CD14-positive monocyte (primary cell): ENCODE data around the gene SHPK. TPM values are rescaled to one million over a fixed set of nuclear protein-coding genes. Genes with fewer than 3 reads are reported as not detected.

Source experiments
- DNase-seq, 3 donors: peaks; one replicate each; pipeline ENCODE4 v3.0.0-alpha.2; 2011 to 2022
- H2AFZ ChIP-seq: 2 replicates; pipeline ENCODE4 v1.6.0; 2012; ENCODE audit warnings: mild to moderate bottlenecking, low read depth, low read length, inconsistent platforms; ENCODE audit not compliant: insufficient read depth, poor library complexity, severe bottlenecking
- H3K27ac ChIP-seq, 2 donors: 1 replicate in 1 of 2; 2 replicates in 1 of 2; pipeline ENCODE4 v1.5.1; 2012 to 2013; ENCODE audit warnings: low read length in 2 of 2, control low read depth in 1 of 2, inconsistent platforms in 1 of 2, low read depth in 1 of 2, mild to moderate bottlenecking in 1 of 2
- H3K27me3 ChIP-seq, 2 donors: one replicate each; pipeline versions ENCODE4 v1.6.0 to v1.6.1; 2011 to 2013; ENCODE audit warnings: low read length in 2 of 2; ENCODE audit not compliant: control insufficient read depth in 2 of 2, insufficient read depth in 2 of 2
- H3K36me3 ChIP-seq, 2 donors: replicated peaks in 1 of 2; 1 replicate in 1 of 2; 2 replicates in 1 of 2; pipeline versions ENCODE4 v1.5.1 to v1.6.1; 2012 to 2013; ENCODE audit warnings: low read length in 2 of 2, control low read depth in 1 of 2, inconsistent platforms in 1 of 2, mild to moderate bottlenecking in 1 of 2; ENCODE audit not compliant: insufficient read depth in 2 of 2, control insufficient read depth in 1 of 2
- H3K4me1 ChIP-seq, 2 donors: 1 replicate in 1 of 2; 2 replicates in 1 of 2; pipeline versions ENCODE4 v1.5.1 to v1.6.1; 2012 to 2013; ENCODE audit warnings: low read length in 2 of 2, control low read depth in 1 of 2, inconsistent platforms in 1 of 2, mild to moderate bottlenecking in 1 of 2, moderate library complexity in 1 of 2; ENCODE audit not compliant: insufficient read depth in 2 of 2, control insufficient read depth in 1 of 2
- H3K4me2 ChIP-seq: replicated peaks from 2 replicates; pipeline ENCODE3; 2012; ENCODE audit warnings: low read length, moderate library complexity, mild to moderate bottlenecking; ENCODE audit not compliant: poor library complexity, severe bottlenecking; ENCODE audit errors: extremely low read depth
- H3K4me3 ChIP-seq, 3 experiments: fragments of 200-600 bp in 1 of 3; sonication (generic) in 1 of 3; replicated peaks in 1 of 3; 1 replicate in 2 of 3; 2 replicates in 1 of 3; pipeline ENCODE4 v1.5.1; 2011 to 2013; ENCODE audit warnings: low read length in 3 of 3, mild to moderate bottlenecking in 3 of 3, control low read depth in 2 of 3, low read depth in 2 of 3, inconsistent platforms in 1 of 3, moderate library complexity in 1 of 3
- H3K79me2 ChIP-seq: 2 replicates; pipeline ENCODE4 v1.6.0; 2012; ENCODE audit warnings: mild to moderate bottlenecking, control low read depth, inconsistent platforms, low read length, moderate library complexity; ENCODE audit not compliant: insufficient read depth
- H3K9ac ChIP-seq: 2 replicates; pipeline ENCODE4 v1.6.0; 2017; ENCODE audit warnings: low read length, mild to moderate bottlenecking; ENCODE audit not compliant: insufficient read depth, poor library complexity, severe bottlenecking
- H3K9me3 ChIP-seq, 2 donors: replicated peaks in 1 of 2; 1 replicate in 1 of 2; 2 replicates in 1 of 2; pipeline versions ENCODE4 v1.5.1 to v1.6.1; 2012 to 2013; ENCODE audit warnings: low read length in 2 of 2, control low read depth in 1 of 2; ENCODE audit not compliant: control insufficient read depth in 1 of 2, insufficient read depth in 1 of 2
- H4K20me1 ChIP-seq: 2 replicates; pipeline ENCODE4 v1.6.0; 2012; ENCODE audit warnings: mild to moderate bottlenecking, low read length, control low read depth, moderate library complexity; ENCODE audit not compliant: insufficient read depth
- H3K27ac Mint-ChIP-seq, 7 donors: one replicate each; pipeline ENCODE4 v1.8.0; 2020; ENCODE audit warnings: mild to moderate bottlenecking in 7 of 7, mixed read lengths in 7 of 7, moderate library complexity in 6 of 7, inconsistent platforms in 2 of 7
- H3K27me3 Mint-ChIP-seq, 3 donors: one replicate each; pipeline ENCODE4 v1.8.0; 2021 to 2022; ENCODE audit warnings: low read depth in 3 of 3, mild to moderate bottlenecking in 3 of 3, mixed read lengths in 3 of 3, moderate library complexity in 3 of 3, inconsistent platforms in 1 of 3
- H3K36me3 Mint-ChIP-seq, 2 donors: one replicate each; pipeline ENCODE4 v1.8.0; 2020; ENCODE audit warnings: mixed read lengths in 2 of 2, inconsistent platforms in 1 of 2, mild to moderate bottlenecking in 1 of 2
- H3K4me1 Mint-ChIP-seq: one replicate; pipeline ENCODE4 v1.8.0; 2020; ENCODE audit warnings: mild to moderate bottlenecking, mixed read lengths
- H3K4me3 Mint-ChIP-seq, 2 donors: one replicate each; pipeline ENCODE4 v1.8.0; 2020; ENCODE audit warnings: mild to moderate bottlenecking in 2 of 2, mixed read lengths in 2 of 2, moderate library complexity in 1 of 2
- H3K9me3 Mint-ChIP-seq, 7 donors: one replicate each; pipeline ENCODE4 v1.8.0; 2020 to 2022; ENCODE audit warnings: mixed read lengths in 7 of 7, mild to moderate bottlenecking in 6 of 7, moderate library complexity in 6 of 7, inconsistent platforms in 2 of 7
- WGBS: methylation state at CpG from one replicate; pipeline ENCODE4 v1.1.5; 2013; ENCODE audit warnings: missing lambda C conversion rate; ENCODE audit not compliant: insufficient coverage; 5-methylcytosine and 5-hydroxymethylcytosine counted together
- intact Hi-C, 2 donors: fragments of 100-400 bp; cut with micrococcal nuclease; formaldehyde crosslinking; loops; one replicate each; pipeline versions ENCODE4 v1.15.0 to v1.15.1; 2023
- polyA plus RNA-seq, 3 donors: library from polyadenylated mRNA; depleted of rRNA in 1 of 3; unstranded in 2 of 3; stranded (reverse) in 1 of 3; fragments of 300-500 nt in 2 of 3; fragments of >200 nt in 1 of 3; fragmentation: Illumina TruSeq in 2 of 3; gene quantifications; 1 replicate in 2 of 3; 2 replicates in 1 of 3; pipeline ENCODE4 v1.2.3, GENCODE V29; 2012 to 2021
- TF ChIP-seq, protein P1 (sequence below): fragments of 200-600 bp; IDR thresholded peaks from one replicate; pipeline ENCODE4 v1.8.0; 2022; ENCODE audit warnings: antibody characterized with exemption, mild to moderate bottlenecking

The SHPK gene
- polyA plus RNA-seq, 3 donors, result 4.3 to 4.6 (median 4.6) TPM

DNA sequence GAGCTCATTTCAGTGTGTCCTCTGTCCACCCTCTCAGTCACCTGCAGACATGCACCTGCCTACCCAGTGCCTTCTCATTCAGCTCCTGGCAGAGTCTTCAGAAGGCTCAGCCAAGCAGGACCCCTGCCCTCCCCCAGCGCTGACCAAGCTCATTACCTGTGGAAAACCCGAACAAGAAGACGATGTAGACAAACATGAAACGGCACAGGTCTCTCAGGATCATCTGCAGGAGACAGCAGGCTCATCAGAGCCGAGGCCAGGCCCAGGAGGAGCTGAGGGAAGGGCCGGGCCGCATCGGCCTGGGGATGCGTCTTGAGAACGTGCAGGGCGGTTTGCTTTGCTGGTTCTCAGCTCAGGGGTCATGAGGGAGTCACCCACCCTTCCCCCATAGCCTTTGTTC lies 59.1 kb downstream of the SHPK start:
- Mint-ChIP-seq H3K27ac (no peak overlapping the region), H3K36me3 (peaks cover 12 to 14% of the 10 kb centered on the region in 2 donors), H3K4me1 (peaks cover 9% of the 10 kb centered on the region), H3K9me3 (peaks cover 0 to 3% (median 0%) of the 10 kb centered on the region in 7 donors), H3K27me3 (peaks cover 0 to 2% (median 1%) of the 10 kb centered on the region in 3 donors), H3K4me3 (no peak overlapping the region)
- Histone ChIP-seq H4K20me1 (no peaks in the 10 kb centered on the region), H2AFZ (no peak overlapping the region), H3K9ac (no peak overlapping the region), H3K27ac (no peak overlapping the region), H3K9me3 (no peaks in the 10 kb centered on the region), H3K79me2 (no peaks in the 10 kb centered on the region), H3K36me3 (peaks cover 0 to 2% of the 10 kb centered on the region in 2 donors), H3K27me3 (no peaks in the 10 kb centered on the region), H3K4me1 (peaks cover 4 to 6% of the 10 kb centered on the region in 2 donors), H3K4me3 (no peak overlapping the region), H3K4me2 (no peak overlapping the region)
- intact Hi-C loops, result no loop called here
- TF ChIP-seq, protein P1, sequence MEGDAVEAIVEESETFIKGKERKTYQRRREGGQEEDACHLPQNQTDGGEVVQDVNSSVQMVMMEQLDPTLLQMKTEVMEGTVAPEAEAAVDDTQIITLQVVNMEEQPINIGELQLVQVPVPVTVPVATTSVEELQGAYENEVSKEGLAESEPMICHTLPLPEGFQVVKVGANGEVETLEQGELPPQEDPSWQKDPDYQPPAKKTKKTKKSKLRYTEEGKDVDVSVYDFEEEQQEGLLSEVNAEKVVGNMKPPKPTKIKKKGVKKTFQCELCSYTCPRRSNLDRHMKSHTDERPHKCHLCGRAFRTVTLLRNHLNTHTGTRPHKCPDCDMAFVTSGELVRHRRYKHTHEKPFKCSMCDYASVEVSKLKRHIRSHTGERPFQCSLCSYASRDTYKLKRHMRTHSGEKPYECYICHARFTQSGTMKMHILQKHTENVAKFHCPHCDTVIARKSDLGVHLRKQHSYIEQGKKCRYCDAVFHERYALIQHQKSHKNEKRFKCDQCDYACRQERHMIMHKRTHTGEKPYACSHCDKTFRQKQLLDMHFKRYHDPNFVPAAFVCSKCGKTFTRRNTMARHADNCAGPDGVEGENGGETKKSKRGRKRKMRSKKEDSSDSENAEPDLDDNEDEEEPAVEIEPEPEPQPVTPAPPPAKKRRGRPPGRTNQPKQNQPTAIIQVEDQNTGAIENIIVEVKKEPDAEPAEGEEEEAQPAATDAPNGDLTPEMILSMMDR, result no peak
- 95% methylated on average over 5 of the region's 11 CpGs for WGBS
- no peak for DNase-seq

- Histone ChIP-seq H3K4me3 (no peak overlapping the region), H3K9ac (no peak overlapping the region), H3K36me3 (peaks cover 0 to 5% of the 10 kb centered on the region in 2 donors), H4K20me1 (no peaks in the 10 kb centered on the region), H3K27me3 (no peaks in the 10 kb centered on the region), H3K4me2 (no peak overlapping the region), H3K79me2 (no peaks in the 10 kb centered on the region), H3K4me1 (peaks cover 4 to 6% of the 10 kb centered on the region in 2 donors), H3K9me3 (no peaks in the 10 kb centered on the region), H2AFZ (no peak overlapping the region), H3K27ac (no peak overlapping the region)
- 50% methylated on average over 2 of the region's 5 CpGs for WGBS
- H3K4me1 Mint-ChIP-seq, result peaks cover 9% of the 10 kb centered on the region
- intact Hi-C loops, result no loop called here
- peaks cover 11 to 20% of the 10 kb centered on the region in 2 donors for H3K36me3 Mint-ChIP-seq
- TF ChIP-seq, protein P1, result no peak
- H3K9me3 Mint-ChIP-seq, result peaks cover 0 to 3% (median 0%) of the 10 kb centered on the region in 7 donors
- peak; percentile 1 to 25 (median 5) for DNase-seq
- peak overlapping the region in 3 of 7 donors; percentile 9 to 26 (median 21) for H3K27ac Mint-ChIP-seq
- peaks cover 0 to 2% (median 1%) of the 10 kb centered on the region in 3 donors for H3K27me3 Mint-ChIP-seq
- no peak overlapping the region for H3K4me3 Mint-ChIP-seq
These were observed 60.5 kb downstream of the SHPK start for GRCh38 chr17:3575511-3575910.
